Adrenal gland (tissue), 12 donors: Measurements from ENCODE around the gene PIK3R2. TPM values are rescaled to one million over a fixed set of nuclear protein-coding genes. Genes with fewer than 3 reads are reported as not detected.
A peak's percentile ranks its signal among the peaks of the same experiment; 100 is the strongest.

Experiments used
- DNase-seq, 7 donors: peaks; one replicate each; pipeline ENCODE4 v3.0.0-alpha.2; 2019 to 2020
- H3K27ac ChIP-seq, 5 donors: fragments of 200-600 bp; sonication (generic) in 4 of 5; 1 replicate in 3 of 5; 2 replicates in 2 of 5; pipeline versions ENCODE4 v1.5.1 to v1.8.0; 2016 to 2020; ENCODE audit warnings: mild to moderate bottlenecking in 1 of 5
- H3K27me3 ChIP-seq: fragments of 200-600 bp; 2 replicates; pipeline ENCODE4 v1.8.0; 2021
- H3K36me3 ChIP-seq, 2 donors: fragments of 200-600 bp; replicated peaks in 1 of 2; 1 replicate in 1 of 2; 2 replicates in 1 of 2; pipeline versions ENCODE4 v1.5.1 to v1.8.0; 2018 to 2022
- H3K4me1 ChIP-seq, 2 donors: fragments of 200-600 bp; replicated peaks in 1 of 2; 1 replicate in 1 of 2; 2 replicates in 1 of 2; pipeline versions ENCODE4 v1.5.1 to v1.8.0; 2018 to 2021
- H3K4me3 ChIP-seq, 4 donors: fragments of 200-600 bp; sonication (generic) in 3 of 4; one replicate each; pipeline ENCODE4 v1.5.1; 2016 to 2018
- H3K9me3 ChIP-seq, 3 donors: fragments of 200-600 bp; sonication (generic) in 1 of 3; replicated peaks in 1 of 3; 1 replicate in 2 of 3; 2 replicates in 1 of 3; pipeline versions ENCODE4 v1.5.1 to v1.8.0; 2016 to 2021
- CTCF ChIP-seq, 6 experiments: fragments of 450-650 bp in 4 of 6; fragments of 200-600 bp in 2 of 6; sonication (generic) in 1 of 6; IDR thresholded peaks; 1 replicate in 5 of 6; 2 replicates in 1 of 6; pipeline versions ENCODE4 v1.5.1 to v1.8.0; 2016 to 2021; ENCODE audit warnings: antibody characterized with exemption in 6 of 6, mild to moderate bottlenecking in 2 of 6, moderate library complexity in 1 of 6
- POLR2A ChIP-seq, 2 donors: fragments of 450-650 bp; IDR thresholded peaks; one replicate each; pipeline ENCODE4 v1.6.1; 2017; ENCODE audit warnings: antibody characterized with exemption in 2 of 2, mild to moderate bottlenecking in 2 of 2, moderate library complexity in 1 of 2
- WGBS, 4 donors: extraction: QIAGEN DNeasy Blood & Tissue Kit in 2 of 4; methylation state at CpG; one replicate each; pipeline versions ENCODE4 v1.1.5 to v1.1.7; 2013 to 2017; 5-methylcytosine and 5-hydroxymethylcytosine counted together
- intact Hi-C, 2 donors: fragments of 100-400 bp; cut with DNase I; formaldehyde crosslinking; loops; one replicate each; pipeline versions ENCODE4 v1.14.1 to v1.15.0; 2022 to 2023
- polyA plus RNA-seq, 3 donors: library from polyadenylated mRNA; stranded (reverse); fragments of 200-250 nt in 2 of 3; fragments of 350-450 nt in 1 of 3; fragmentation: Illumina TruSeq in 1 of 3; extraction: RNeasy Lipid Tissue Mini Kit (QIAGEN cat#74804) in 1 of 3; gene quantifications; one replicate each; pipeline ENCODE4 v1.2.3, GENCODE V29; 2013 to 2014
- total RNA-seq, 9 donors: library from RNA; depleted of rRNA in 4 of 9; stranded (reverse); fragments of >200 nt in 4 of 9; fragments of 120-200 nt in 1 of 9; fragmentation: NEBNext Ultra II Directional in 1 of 9; extraction: Animal tissue kit (Norgen Biotek cat#: 25700) in 1 of 9; gene quantifications; one replicate each; pipeline versions ENCODE4 v1.1.0 to v1.2.4, GENCODE V29; 2013 to 2023
- donor health status: healthy with polysubstance abuse.
- donor health status: Bipolar disorder and iron deficiency.
- donor health status: DM: yes; HTN: yes; CAD: no.
- donor health status: DM: no; HTN: no; CAD: no.
- donor health status: DM: no; HTN: no; CAD: no.
- donor health status: DM: yes; HTN: yes; CAD: no.

Gene PIK3R2
- total and polyA plus RNA-seq, 12 donors: 6.7 to 124 (median 58.5) TPM

- DNase-seq: peak; percentile 99 to 100 (median 100)
- intact Hi-C loops: no loop called here
- WGBS, 4 donors: 0% methylated on average over 27 to 74 of the region's 74 CpGs
- peak within 1 kb of the TSS; percentile 85 to 99 (median 95) for H3K27ac ChIP-seq
- TF ChIP-seq CTCF (IDR thresholded peaks at IDR 0.05): peak in 1 of 6 experiments; percentile 5
- peak; percentile 90 to 96 for TF ChIP-seq POLR2A (IDR thresholded peaks at IDR 0.05)
- H3K4me3 ChIP-seq: peak within 1 kb of the TSS; percentile 5 to 80 (median 76)
- H3K27me3 ChIP-seq: no peaks in the 10 kb centered on the region
- peaks cover 0 to 15% of the 10 kb centered on the region in 2 donors for H3K36me3 ChIP-seq
- H3K4me1 ChIP-seq: peaks cover 15 to 20% of the 10 kb centered on the region in 2 donors
- no peaks in the 10 kb centered on the region for H3K9me3 ChIP-seq
These were observed 39.9 kb downstream of the PIK3R2 start, which contains the start of gene MPV17L2 for GRCh38 chr19:18192673-18193387. Gene MPV17L2, plus strand, starts transcription at chr19:18193218. Its CDS starts 64 bp downstream, at chr19:18193282.

- peaks cover 15 to 20% of the 10 kb centered on the region in 2 donors for H3K4me1 ChIP-seq
- peak overlapping the region; percentile 5 to 80 (median 76) for H3K4me3 ChIP-seq
- intact Hi-C loops: no loop called here
- peak overlapping the region; percentile 33 to 92 (median 83) for H3K27ac ChIP-seq
- no peak for TF ChIP-seq CTCF (IDR thresholded peaks at IDR 0.05)
- TF ChIP-seq POLR2A (IDR thresholded peaks at IDR 0.05): no peak
- H3K27me3 ChIP-seq: no peaks in the 10 kb centered on the region
- peak in 5 of 7 donors; percentile 35 to 67 (median 47) for DNase-seq
- H3K9me3 ChIP-seq: no peaks in the 10 kb centered on the region
- WGBS, 4 donors: 4 to 12% (median 5%) methylated on average over 8 to 46 of the region's 46 CpGs
- peaks cover 0 to 22% of the 10 kb centered on the region in 2 donors for H3K36me3 ChIP-seq
These were observed 40.6 kb downstream of the PIK3R2 start for GRCh38 chr19:18193388-18194180.

DNA sequence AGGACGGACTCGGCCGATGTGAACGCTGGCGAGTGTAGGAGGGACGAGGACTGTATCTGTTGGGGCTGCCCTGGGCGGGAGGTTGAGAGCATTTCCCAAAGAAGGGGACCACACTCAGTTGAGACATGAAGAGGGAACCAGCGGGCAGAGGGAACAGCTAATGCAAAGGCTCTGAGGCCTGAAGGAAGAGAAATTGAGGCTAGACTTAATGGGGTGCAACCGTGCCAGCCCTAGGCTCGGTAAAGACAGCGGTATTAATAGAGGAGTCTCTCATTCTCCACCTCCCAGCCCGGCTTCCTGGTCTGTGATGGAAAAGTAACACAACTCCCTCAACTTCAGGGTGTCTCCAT is 41.2 kb downstream of the PIK3R2 start:
- 41 to 53% (median 47%) methylated on average over 7 to 12 of the region's 12 CpGs for WGBS, 4 donors
- Histone ChIP-seq H3K4me3 (peak overlapping the region in 1 of 4 donors; percentile 76), H3K4me1 (peaks cover 15 to 20% of the 10 kb centered on the region in 2 donors), H3K9me3 (no peaks in the 10 kb centered on the region), H3K27me3 (no peaks in the 10 kb centered on the region), H3K27ac (peak overlapping the region in 4 of 5 donors; percentile 76 to 92 (median 84)), H3K36me3 (peaks cover 0 to 28% of the 10 kb centered on the region in 2 donors)
- DNase-seq: no peak
- TF ChIP-seq POLR2A (IDR thresholded peaks at IDR 0.05) (no peak), CTCF (IDR thresholded peaks at IDR 0.05) (no peak)
- intact Hi-C loops: no loop called here

DNA sequence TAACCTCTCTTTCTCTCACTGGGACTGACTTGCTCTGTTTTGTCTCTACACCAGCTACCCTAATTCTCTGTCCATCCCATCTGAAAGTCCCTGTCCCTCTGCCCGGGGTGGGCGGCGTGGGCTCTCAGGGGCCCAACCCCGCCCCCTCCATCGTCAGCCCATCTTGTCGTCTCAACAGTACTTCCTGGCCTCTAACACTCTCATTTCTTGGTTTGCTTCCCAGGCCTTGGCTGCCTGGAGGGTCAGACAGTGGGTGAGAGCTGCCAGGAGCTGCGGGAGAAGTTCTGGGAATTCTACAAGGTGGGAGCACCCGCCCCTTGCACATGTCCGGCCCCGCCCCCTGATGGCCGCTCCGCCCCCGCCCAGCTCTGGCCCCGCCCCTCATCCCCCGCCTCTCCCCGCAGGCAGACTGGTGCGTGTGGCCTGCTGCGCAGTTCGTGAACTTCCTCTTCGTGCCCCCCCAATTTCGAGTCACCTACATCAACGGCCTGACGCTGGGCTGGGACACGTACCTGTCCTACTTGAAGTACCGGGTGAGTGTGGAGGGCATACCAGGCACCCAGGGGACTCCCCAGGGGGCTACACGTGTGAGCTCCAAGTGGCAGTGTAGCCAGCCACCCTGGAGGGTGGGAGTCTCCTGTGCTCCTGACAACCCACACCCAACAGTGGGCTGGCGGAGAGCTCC is 41.7 kb downstream of the PIK3R2 start:
- Histone ChIP-seq H3K27me3 (no peaks in the 10 kb centered on the region), H3K4me3 (peak overlapping the region in 1 of 4 donors; percentile 76), H3K4me1 (peaks cover 15 to 20% of the 10 kb centered on the region in 2 donors), H3K9me3 (no peaks in the 10 kb centered on the region), H3K27ac (peak overlapping the region; percentile 46 to 92 (median 83)), H3K36me3 (peaks cover 0 to 33% of the 10 kb centered on the region in 2 donors)
- WGBS, 4 donors: 5 to 23% (median 18%) methylated on average over 7 to 27 of the region's 27 CpGs
- TF ChIP-seq CTCF (IDR thresholded peaks at IDR 0.05) (no peak), POLR2A (IDR thresholded peaks at IDR 0.05) (no peak)
- intact Hi-C loops: no loop called here
- peak; percentile 66 to 90 (median 84) for DNase-seq
